Right atrium auricular region (tissue), 2 donors: Measurements from ENCODE around the gene NEU2. TPM values are rescaled to one million over a fixed set of nuclear protein-coding genes. Genes with fewer than 3 reads are reported as not detected.

Experiments
- DNase-seq: peaks from one replicate; pipeline ENCODE4 v3.0.0-alpha.2; 2019; ENCODE audit warnings: low spot score
- H3K27ac ChIP-seq, 2 donors: fragments of 200-600 bp; sonication (generic); 1 replicate in 1 of 2; 2 replicates in 1 of 2; pipeline ENCODE4 v1.5.1; 2016 to 2019
- H3K27me3 ChIP-seq, 2 donors: fragments of 200-600 bp; sonication (generic); one replicate each; pipeline versions ENCODE4 v1.5.1 to v1.6.0; 2017 to 2019
- H3K36me3 ChIP-seq: fragments of 200-600 bp; sonication (generic); one replicate; pipeline ENCODE4 v1.5.1; 2016
- H3K4me1 ChIP-seq, 2 donors: fragments of 200-600 bp; sonication (generic); one replicate each; pipeline versions ENCODE4 v1.5.1 to v1.6.0; 2017 to 2019
- H3K4me3 ChIP-seq, 2 donors: fragments of 200-600 bp; sonication (generic); 1 replicate in 1 of 2; 2 replicates in 1 of 2; pipeline ENCODE4 v1.5.1; 2017 to 2019; ENCODE audit warnings: mild to moderate bottlenecking in 1 of 2, moderate library complexity in 1 of 2
- H3K9me3 ChIP-seq, 2 donors: fragments of 200-600 bp; sonication (generic); one replicate each; pipeline ENCODE4 v1.5.1; 2019
- total RNA-seq, 2 donors: library from RNA; depleted of rRNA; stranded (reverse); fragments of >200 nt; gene quantifications; one replicate each; pipeline ENCODE4 v1.1.0, GENCODE V29; 2016
- TF ChIP-seq, protein P1 (sequence below), 2 donors: fragments of 200-600 bp; sonication (generic); IDR thresholded peaks; one replicate each; pipeline ENCODE4 v1.5.1; 2019; ENCODE audit warnings: antibody characterized with exemption in 2 of 2

The NEU2 gene
- total RNA-seq, 2 donors from 2014 or later = not detected

DNA sequence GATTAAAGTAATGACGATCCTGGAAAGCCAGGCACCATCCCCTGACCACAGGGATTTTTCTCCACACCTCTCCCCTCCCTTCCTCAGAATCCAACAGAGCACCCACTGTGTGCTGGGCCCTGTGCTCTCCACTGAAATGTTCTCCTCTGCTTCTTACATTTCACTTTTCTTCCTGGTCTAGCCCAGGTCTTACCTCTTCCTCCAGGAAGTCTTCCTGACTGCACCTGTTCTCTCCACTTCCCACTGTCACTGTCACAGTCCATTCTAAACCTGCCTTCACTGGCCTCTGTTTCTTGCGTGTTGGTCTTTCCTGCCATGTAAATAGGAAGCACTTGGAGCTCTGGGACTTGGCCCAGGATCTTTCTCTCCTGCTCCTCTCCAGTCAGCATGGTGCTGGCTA is 12.0 kb upstream of the NEU2 start:
- H3K4me1 ChIP-seq = no peaks in the 10 kb centered on the region
- no peak overlapping the region for H3K27ac ChIP-seq
- TF ChIP-seq, protein P1, sequence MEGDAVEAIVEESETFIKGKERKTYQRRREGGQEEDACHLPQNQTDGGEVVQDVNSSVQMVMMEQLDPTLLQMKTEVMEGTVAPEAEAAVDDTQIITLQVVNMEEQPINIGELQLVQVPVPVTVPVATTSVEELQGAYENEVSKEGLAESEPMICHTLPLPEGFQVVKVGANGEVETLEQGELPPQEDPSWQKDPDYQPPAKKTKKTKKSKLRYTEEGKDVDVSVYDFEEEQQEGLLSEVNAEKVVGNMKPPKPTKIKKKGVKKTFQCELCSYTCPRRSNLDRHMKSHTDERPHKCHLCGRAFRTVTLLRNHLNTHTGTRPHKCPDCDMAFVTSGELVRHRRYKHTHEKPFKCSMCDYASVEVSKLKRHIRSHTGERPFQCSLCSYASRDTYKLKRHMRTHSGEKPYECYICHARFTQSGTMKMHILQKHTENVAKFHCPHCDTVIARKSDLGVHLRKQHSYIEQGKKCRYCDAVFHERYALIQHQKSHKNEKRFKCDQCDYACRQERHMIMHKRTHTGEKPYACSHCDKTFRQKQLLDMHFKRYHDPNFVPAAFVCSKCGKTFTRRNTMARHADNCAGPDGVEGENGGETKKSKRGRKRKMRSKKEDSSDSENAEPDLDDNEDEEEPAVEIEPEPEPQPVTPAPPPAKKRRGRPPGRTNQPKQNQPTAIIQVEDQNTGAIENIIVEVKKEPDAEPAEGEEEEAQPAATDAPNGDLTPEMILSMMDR (IDR thresholded peaks at IDR 0.05) = no peak
- DNase-seq = no peak
- H3K27me3 ChIP-seq = no peaks in the 10 kb centered on the region
- H3K36me3 ChIP-seq = no peaks in the 10 kb centered on the region
- H3K4me3 ChIP-seq = no peak overlapping the region
- peaks cover 7 to 13% of the 10 kb centered on the region in 2 donors for H3K9me3 ChIP-seq

DNA sequence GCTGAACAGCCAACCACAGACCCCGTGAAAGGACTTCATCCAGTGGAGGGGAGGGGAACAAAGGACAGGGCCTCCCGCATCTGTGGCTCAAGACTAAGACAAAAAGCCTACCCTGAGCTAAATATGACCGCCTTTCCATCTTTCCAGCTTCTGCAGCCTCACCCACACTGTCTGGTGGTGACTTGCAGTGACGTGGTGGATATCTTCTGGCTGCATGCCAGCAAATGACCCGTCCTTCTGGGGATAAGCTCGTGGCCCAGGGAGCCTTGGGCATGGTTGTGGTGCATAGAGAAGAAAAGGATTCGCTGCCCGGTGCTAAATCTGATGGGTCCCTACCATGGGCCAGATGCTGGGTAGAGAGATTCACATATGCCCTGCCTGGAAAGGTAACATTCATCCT is 10.7 kb upstream of the NEU2 start:
- Histone ChIP-seq H3K36me3 (no peaks in the 10 kb centered on the region), H3K4me3 (no peak overlapping the region), H3K27ac (no peak overlapping the region), H3K27me3 (no peaks in the 10 kb centered on the region), H3K9me3 (peaks cover 7 to 13% of the 10 kb centered on the region in 2 donors), H3K4me1 (no peaks in the 10 kb centered on the region)
- TF ChIP-seq, protein P1 (IDR thresholded peaks at IDR 0.05) = no peak
- DNase-seq = no peak

DNA sequence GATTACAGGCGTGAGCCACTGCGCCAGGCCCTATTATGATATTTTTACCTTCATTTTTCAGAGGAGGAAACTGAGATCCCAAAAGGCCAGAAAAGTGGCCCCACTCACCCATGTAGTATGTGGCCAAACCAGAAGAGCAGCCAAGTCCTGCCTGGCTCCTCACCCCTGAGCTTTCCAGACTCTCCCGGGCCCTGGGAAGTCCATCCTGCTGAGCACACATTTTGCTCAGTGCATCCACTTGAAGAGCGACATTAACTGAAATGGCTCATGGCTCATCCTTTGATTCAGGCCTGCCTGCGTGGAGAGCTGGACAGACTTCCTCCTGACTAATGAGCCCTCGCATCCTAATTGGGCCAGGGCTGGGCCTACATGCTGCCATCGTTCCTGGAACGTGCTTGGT is 9.9 kb upstream of the NEU2 start:
- Histone ChIP-seq H3K4me3 (no peak overlapping the region), H3K27ac (no peak overlapping the region), H3K27me3 (no peaks in the 10 kb centered on the region), H3K4me1 (no peaks in the 10 kb centered on the region), H3K9me3 (peaks cover 7 to 9% of the 10 kb centered on the region in 2 donors), H3K36me3 (no peaks in the 10 kb centered on the region)
- TF ChIP-seq, protein P1 (IDR thresholded peaks at IDR 0.05) = no peak
- DNase-seq = no peak

DNA sequence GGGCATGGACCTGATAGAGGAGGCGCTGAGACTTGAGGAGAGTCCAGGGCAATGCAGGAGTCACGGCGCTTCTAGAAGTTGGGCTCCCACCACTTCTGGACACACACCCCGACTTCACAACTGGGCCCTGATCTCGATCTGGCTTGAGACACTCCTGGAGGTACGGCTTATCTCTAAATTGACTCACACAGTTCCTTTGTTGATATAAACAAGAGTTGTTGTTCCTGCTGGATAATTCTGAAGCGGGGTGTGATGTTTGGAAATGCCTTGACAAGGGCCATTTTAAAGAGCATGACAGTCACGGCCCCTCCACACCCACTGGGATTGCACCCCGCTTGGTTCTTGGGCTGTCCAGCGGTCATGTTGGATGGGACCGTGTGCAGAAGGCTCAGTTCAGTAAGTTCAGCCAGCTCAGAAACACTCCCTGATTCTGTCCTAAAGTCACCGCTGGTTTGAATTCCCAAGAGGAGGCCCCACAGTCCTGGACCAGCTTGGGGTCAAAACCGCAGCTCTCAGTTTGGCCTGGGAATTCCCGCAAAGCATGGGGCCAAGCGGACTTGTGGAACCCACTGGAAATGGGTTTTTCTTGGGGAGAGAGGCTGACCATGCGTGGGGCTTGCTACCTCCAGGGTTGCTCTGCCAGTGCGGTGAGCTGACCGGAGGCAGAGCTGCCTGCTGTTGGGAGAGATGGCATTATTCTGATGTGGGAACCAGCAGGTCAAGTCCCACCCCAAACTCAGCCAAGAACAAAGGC is 9.3 kb upstream of the NEU2 start:
- Histone ChIP-seq H3K9me3 (peaks cover under 1 to 3% of the 10 kb centered on the region in 2 donors), H3K27me3 (no peaks in the 10 kb centered on the region), H3K27ac (no peak overlapping the region), H3K4me3 (no peak overlapping the region), H3K4me1 (no peaks in the 10 kb centered on the region), H3K36me3 (no peaks in the 10 kb centered on the region)
- TF ChIP-seq, protein P1 (IDR thresholded peaks at IDR 0.05) = no peak
- DNase-seq = no peak

DNA sequence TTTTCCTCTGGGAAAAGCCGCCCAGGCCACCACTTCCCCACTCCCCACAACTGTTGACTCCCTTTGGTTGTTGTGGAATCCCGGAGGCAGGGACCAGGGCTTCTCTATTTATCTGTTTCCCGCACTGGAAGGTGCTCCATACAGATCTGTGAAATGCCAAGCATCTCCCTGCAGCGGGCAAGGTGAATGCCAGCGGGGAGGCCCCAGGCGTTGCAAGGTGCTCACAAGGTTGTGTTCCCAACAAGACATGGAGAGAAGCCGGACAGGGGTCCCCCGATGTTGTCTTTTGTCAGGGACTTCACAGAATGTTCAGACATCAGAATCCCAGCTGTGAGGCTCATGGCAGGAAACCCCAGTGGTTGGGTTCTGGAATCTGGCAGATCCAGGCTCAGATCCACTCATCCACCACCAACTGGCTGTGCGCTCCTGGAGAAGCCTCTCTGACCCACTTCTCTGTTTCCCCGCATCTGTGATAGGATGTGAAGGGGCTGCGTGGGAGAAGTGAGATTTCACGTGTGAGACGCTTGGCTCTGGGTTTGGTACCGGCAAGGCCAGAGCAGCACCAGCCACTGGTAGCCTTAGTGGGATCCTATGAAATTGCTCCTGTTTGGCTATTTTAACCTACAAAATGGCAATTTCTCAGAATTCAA is 8.6 kb upstream of the NEU2 start:
- DNase-seq = no peak
- H3K9me3 ChIP-seq = no peaks in the 10 kb centered on the region
- TF ChIP-seq, protein P1 (IDR thresholded peaks at IDR 0.05) = no peak
- no peaks in the 10 kb centered on the region for H3K36me3 ChIP-seq
- no peak overlapping the region for H3K4me3 ChIP-seq
- no peaks in the 10 kb centered on the region for H3K27me3 ChIP-seq
- H3K27ac ChIP-seq = no peak overlapping the region
- no peaks in the 10 kb centered on the region for H3K4me1 ChIP-seq
